Hepatocyte (in vitro differentiated cells): ENCODE data around the gene CNOT8.

Experiments used
- EZH2 ChIP-seq: fragments of 200-600 bp; sonication (generic); IDR thresholded peaks from 2 replicates; pipeline ENCODE4 v1.6.1; 2016; ENCODE audit warnings: antibody characterized with exemption, mild to moderate bottlenecking, borderline replicate concordance
- EZH2phosphoT487 ChIP-seq: fragments of 200-600 bp; sonication (generic); IDR thresholded peaks from one replicate; pipeline ENCODE4 v1.6.1; 2018; ENCODE audit warnings: antibody characterized with exemption, mild to moderate bottlenecking, low read depth, moderate library complexity; ENCODE audit not compliant: unreplicated experiment, severe bottlenecking

DNA sequence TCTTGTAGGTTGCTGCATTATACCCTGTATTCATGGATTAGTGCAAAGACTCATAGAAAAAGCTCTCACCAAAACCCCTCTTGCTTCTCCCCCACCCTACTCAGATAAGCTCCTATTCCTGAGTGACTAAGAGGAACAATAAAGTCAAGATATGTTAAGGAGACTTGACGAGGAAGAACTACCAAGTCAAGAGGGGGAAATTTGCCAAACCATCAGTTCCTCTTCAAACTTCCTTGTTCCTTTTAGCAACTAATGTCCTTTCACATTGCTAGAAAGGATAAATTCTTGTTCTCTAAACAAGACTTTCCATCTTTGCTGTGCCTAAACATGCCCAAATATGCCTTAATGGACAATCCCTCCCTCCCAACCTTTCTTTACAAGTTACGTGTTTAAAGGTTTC lies 27.0 kb downstream of the CNOT8 start:
- TF ChIP-seq EZH2: no peak
- TF ChIP-seq EZH2phosphoT487: no peak
